Upper lobe of left lung (tissue), 6 donors: ENCODE results near the gene STH. TPM values are rescaled to one million over a fixed set of nuclear protein-coding genes. Genes with fewer than 3 reads are reported as not detected.
A peak's percentile ranks its signal among the peaks of the same experiment; 100 is the strongest.

ENCODE experiments used
- ATAC-seq, 2 donors: fragments of 200-7000 bp; cut with Tn5 transposase; one replicate each; pipeline ENCODE4 v1.9.1; 2022; ENCODE audit warnings: mild to moderate bottlenecking in 2 of 2, moderate library complexity in 2 of 2; ENCODE audit not compliant: low FRiP score in 2 of 2
- DNase-seq, 2 donors: peaks; one replicate each; pipeline ENCODE4 v3.0.0-alpha.2; 2019 to 2020
- H3K27ac ChIP-seq, 4 donors: fragments of 200-600 bp; sonication (generic); one replicate each; pipeline ENCODE4 v1.5.1; 2016 to 2019
- H3K27me3 ChIP-seq, 4 donors: fragments of 200-600 bp; sonication (generic); one replicate each; pipeline ENCODE4 v1.5.1; 2017 to 2019
- H3K36me3 ChIP-seq, 4 donors: fragments of 200-600 bp; sonication (generic); one replicate each; pipeline ENCODE4 v1.5.1; 2016 to 2019
- H3K4me1 ChIP-seq, 4 donors: fragments of 200-600 bp; sonication (generic); one replicate each; pipeline ENCODE4 v1.5.1; 2018 to 2019
- H3K4me3 ChIP-seq, 4 donors: fragments of 200-600 bp; sonication (generic); one replicate each; pipeline ENCODE4 v1.5.1; 2017 to 2019; ENCODE audit warnings: mild to moderate bottlenecking in 2 of 4, moderate library complexity in 1 of 4
- H3K9me3 ChIP-seq, 4 donors: fragments of 200-600 bp; sonication (generic); one replicate each; pipeline ENCODE4 v1.5.1; 2018 to 2019
- EP300 ChIP-seq, 4 donors: sonication (generic); formaldehyde crosslinking; IDR thresholded peaks; one replicate each; pipeline ENCODE4 v1.5.1; 2017; ENCODE audit warnings: antibody characterized with exemption in 4 of 4, control low read depth in 2 of 4
- POLR2A ChIP-seq, 4 donors: fragments of 450-650 bp; IDR thresholded peaks; one replicate each; pipeline ENCODE4 v1.5.1; 2016 to 2017; ENCODE audit warnings: antibody characterized with exemption in 4 of 4, mild to moderate bottlenecking in 2 of 4
- POLR2AphosphoS5 ChIP-seq, 2 donors: sonication (generic); formaldehyde crosslinking; IDR thresholded peaks; one replicate each; pipeline ENCODE4 v1.5.1; 2017; ENCODE audit warnings: antibody characterized with exemption in 2 of 2
- WGBS, 2 donors: methylation state at CpG; one replicate each; pipeline ENCODE4 v1.1.5; 2017 to 2018; 5-methylcytosine and 5-hydroxymethylcytosine counted together
- total RNA-seq, 6 donors: library from RNA; depleted of rRNA in 4 of 6; stranded (reverse); fragments of >200 nt in 4 of 6; gene quantifications; one replicate each; pipeline versions ENCODE4 v1.1.0 to v1.2.1, GENCODE V29; 2016 to 2021
- TF ChIP-seq, protein P1 (sequence below), 6 experiments: fragments of 450-650 bp in 4 of 6; fragments of 200-600 bp in 2 of 6; sonication (generic) in 2 of 6; IDR thresholded peaks; one replicate each; pipeline ENCODE4 v1.5.1; 2016 to 2019; ENCODE audit warnings: antibody characterized with exemption in 6 of 6
- donor health status: DM: no; HTN: no; CAD: no; lungs with moderate emphysema.
- donor health status: DM: no; HTN: yes; CAD: no; lungs with severe emphysema.

STH gene
- total RNA-seq, 6 donors from 2014 or later, result not detected

- Histone ChIP-seq H3K4me1 (no peaks in the 10 kb centered on the region), H3K27me3 (no peaks in the 10 kb centered on the region), H3K27ac (no peak overlapping the region), H3K9me3 (no peaks in the 10 kb centered on the region), H3K36me3 (no peaks in the 10 kb centered on the region), H3K4me3 (no peak overlapping the region)
- DNase-seq, result no peak
- ATAC-seq, result no peak
- WGBS, 2 donors, result 56 to 61% methylated on average over 3 to 6 of the region's 6 CpGs
- TF ChIP-seq POLR2AphosphoS5 (IDR thresholded peaks at IDR 0.05) (no peak), POLR2A (IDR thresholded peaks at IDR 0.05) (no peak), EP300 (IDR thresholded peaks at IDR 0.05) (no peak)
- TF ChIP-seq, protein P1, sequence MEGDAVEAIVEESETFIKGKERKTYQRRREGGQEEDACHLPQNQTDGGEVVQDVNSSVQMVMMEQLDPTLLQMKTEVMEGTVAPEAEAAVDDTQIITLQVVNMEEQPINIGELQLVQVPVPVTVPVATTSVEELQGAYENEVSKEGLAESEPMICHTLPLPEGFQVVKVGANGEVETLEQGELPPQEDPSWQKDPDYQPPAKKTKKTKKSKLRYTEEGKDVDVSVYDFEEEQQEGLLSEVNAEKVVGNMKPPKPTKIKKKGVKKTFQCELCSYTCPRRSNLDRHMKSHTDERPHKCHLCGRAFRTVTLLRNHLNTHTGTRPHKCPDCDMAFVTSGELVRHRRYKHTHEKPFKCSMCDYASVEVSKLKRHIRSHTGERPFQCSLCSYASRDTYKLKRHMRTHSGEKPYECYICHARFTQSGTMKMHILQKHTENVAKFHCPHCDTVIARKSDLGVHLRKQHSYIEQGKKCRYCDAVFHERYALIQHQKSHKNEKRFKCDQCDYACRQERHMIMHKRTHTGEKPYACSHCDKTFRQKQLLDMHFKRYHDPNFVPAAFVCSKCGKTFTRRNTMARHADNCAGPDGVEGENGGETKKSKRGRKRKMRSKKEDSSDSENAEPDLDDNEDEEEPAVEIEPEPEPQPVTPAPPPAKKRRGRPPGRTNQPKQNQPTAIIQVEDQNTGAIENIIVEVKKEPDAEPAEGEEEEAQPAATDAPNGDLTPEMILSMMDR (IDR thresholded peaks at IDR 0.05), result no peak
Measured at GRCh38 chr17:45992175-45992574, 6.9 kb upstream of the STH start.

- DNase-seq, result no peak
- no peaks in the 10 kb centered on the region for H3K27me3 ChIP-seq
- no peaks in the 10 kb centered on the region for H3K4me1 ChIP-seq
- no peaks in the 10 kb centered on the region for H3K9me3 ChIP-seq
- 79 to 81% methylated on average over 10 of the region's 10 CpGs for WGBS, 2 donors
- TF ChIP-seq EP300 (IDR thresholded peaks at IDR 0.05) (no peak), POLR2AphosphoS5 (IDR thresholded peaks at IDR 0.05) (no peak), POLR2A (IDR thresholded peaks at IDR 0.05) (no peak)
- TF ChIP-seq, protein P1 (IDR thresholded peaks at IDR 0.05), result no peak
- no peak overlapping the region for H3K4me3 ChIP-seq
- no peak overlapping the region for H3K27ac ChIP-seq
- no peaks in the 10 kb centered on the region for H3K36me3 ChIP-seq
- peak in 1 of 2 donors; percentile 7 for ATAC-seq
Measured at GRCh38 chr17:45992904-45993303, 6.1 kb upstream of the STH start.

GRCh38 chr17:45993962-45994627, 5.0 kb upstream of the STH start:
- no peaks in the 10 kb centered on the region for H3K27me3 ChIP-seq
- no peaks in the 10 kb centered on the region for H3K4me1 ChIP-seq
- no peaks in the 10 kb centered on the region for H3K9me3 ChIP-seq
- H3K27ac ChIP-seq, result no peak overlapping the region
- no peak for TF ChIP-seq POLR2A (IDR thresholded peaks at IDR 0.05)
- no peak for TF ChIP-seq POLR2AphosphoS5 (IDR thresholded peaks at IDR 0.05)
- no peak for TF ChIP-seq EP300 (IDR thresholded peaks at IDR 0.05)
- TF ChIP-seq, protein P1 (IDR thresholded peaks at IDR 0.05), result no peak
- DNase-seq, result no peak
- ATAC-seq, result no peak
- no peaks in the 10 kb centered on the region for H3K36me3 ChIP-seq
- no peak overlapping the region for H3K4me3 ChIP-seq
- WGBS, 2 donors, result 83 to 90% methylated on average over 13 to 16 of the region's 16 CpGs

DNA sequence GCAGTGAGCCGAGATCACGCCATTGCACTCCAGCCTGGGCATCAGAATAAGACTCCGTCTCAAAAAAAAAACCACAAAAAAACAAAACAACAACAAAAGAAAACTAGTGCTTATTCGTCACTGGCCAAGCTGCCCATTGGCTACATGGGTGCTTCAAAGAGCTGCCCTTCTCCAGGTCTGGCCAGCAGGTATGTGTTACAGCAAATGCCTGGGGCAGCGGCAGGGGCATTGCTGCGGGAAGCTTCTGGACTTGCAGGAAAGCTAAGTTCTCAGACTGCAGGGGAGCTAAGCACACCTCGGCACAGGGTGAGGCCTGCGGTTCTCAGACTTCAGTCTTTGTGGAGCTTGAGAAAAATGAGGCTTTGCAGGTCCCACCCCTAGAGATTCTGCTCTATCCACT, 4.1 kb upstream of the STH start:
- WGBS, 2 donors, result 91 to 93% methylated on average over 8 of the region's 8 CpGs
- Histone ChIP-seq H3K36me3 (no peaks in the 10 kb centered on the region), H3K9me3 (no peaks in the 10 kb centered on the region), H3K4me1 (no peaks in the 10 kb centered on the region), H3K27me3 (no peaks in the 10 kb centered on the region), H3K27ac (no peak overlapping the region), H3K4me3 (no peak overlapping the region)
- no peak for TF ChIP-seq POLR2AphosphoS5 (IDR thresholded peaks at IDR 0.05)
- TF ChIP-seq, protein P1 (IDR thresholded peaks at IDR 0.05), result no peak
- no peak for TF ChIP-seq POLR2A (IDR thresholded peaks at IDR 0.05)
- no peak for TF ChIP-seq EP300 (IDR thresholded peaks at IDR 0.05)
- no peak for DNase-seq
- no peak for ATAC-seq
